Measurements from ENCODE around the gene P2RX3. TPM values are rescaled to one million over a fixed set of nuclear protein-coding genes. Genes with fewer than 3 reads are reported as not detected.
"Not testable (repeated sequence)": the region's sequence is repeated elsewhere in the genome, so short reads cannot be mapped to it uniquely, and the experiment has no call there.

The P2RX3 gene
- total RNA-seq, 2 donors from 2014 or later: not detected

- no peak for DNase-seq (ENCODE audit: low spot score in 2 of 2)
- Mint-ChIP-seq H3K36me3 (peaks cover 0 to 7% of the 10 kb centered on the region in 2 donors), H3K27ac (no peak overlapping the region), H3K9me3 (peaks cover 0 to 6% of the 10 kb centered on the region in 2 donors)
- no peak for ATAC-seq
Measured at GRCh38 chr11:57353446-57353845, 15.3 kb downstream of the P2RX3 start.

- Mint-ChIP-seq H3K27ac (no peak overlapping the region), H3K36me3 (peaks cover 0 to 7% of the 10 kb centered on the region in 2 donors)
- no peak for DNase-seq (ENCODE audit: low spot score in 2 of 2)
Measured at GRCh38 chr11:57353852-57354251, 15.7 kb downstream of the P2RX3 start.

GRCh38 chr11:57354699-57355098 is 16.5 kb downstream of the P2RX3 start:
- no peak for DNase-seq (ENCODE audit: low spot score in 2 of 2)
- H3K36me3 Mint-ChIP-seq: peaks cover 0 to 7% of the 10 kb centered on the region in 2 donors
- ATAC-seq: no peak
- H3K27ac Mint-ChIP-seq: no peak overlapping the region
- H3K9me3 Mint-ChIP-seq: peaks cover 0 to 6% of the 10 kb centered on the region in 2 donors

More at GRCh38 chr11:57353852-57354251, 15.7 kb downstream of the P2RX3 start:
- H3K9me3 Mint-ChIP-seq: peaks cover 0 to 6% of the 10 kb centered on the region in 2 donors
- ATAC-seq: no peak

GRCh38 chr11:57356268-57356667 is 18.1 kb downstream of the P2RX3 start:
- ATAC-seq: no peak
- DNase-seq (ENCODE audit: low spot score in 2 of 2): no peak
- Mint-ChIP-seq H3K27ac (no peak overlapping the region), H3K9me3 (peaks cover 0 to 5% of the 10 kb centered on the region in 2 donors), H3K36me3 (peaks cover 0 to 5% of the 10 kb centered on the region in 2 donors)

GRCh38 chr11:57357310-57357709 is 19.2 kb downstream of the P2RX3 start:
- H3K36me3 Mint-ChIP-seq: no peaks in the 10 kb centered on the region
- H3K27ac Mint-ChIP-seq: no peak overlapping the region
- H3K9me3 Mint-ChIP-seq: no peaks in the 10 kb centered on the region
- no peak for ATAC-seq
- no peak for DNase-seq (ENCODE audit: low spot score in 2 of 2)

- ATAC-seq: no peak
- no peak for DNase-seq (ENCODE audit: low spot score in 2 of 2)
- Mint-ChIP-seq H3K27ac (no peak overlapping the region), H3K9me3 (no peaks in the 10 kb centered on the region), H3K36me3 (no peaks in the 10 kb centered on the region)
Measured at GRCh38 chr11:57357856-57358255, 19.7 kb downstream of the P2RX3 start.

- no peak for DNase-seq (ENCODE audit: low spot score in 2 of 2)
- Mint-ChIP-seq H3K9me3 (no peaks in the 10 kb centered on the region), H3K27ac (no peak overlapping the region), H3K36me3 (no peaks in the 10 kb centered on the region)
- no peak for ATAC-seq
Measured at GRCh38 chr11:57358543-57358961, 20.4 kb downstream of the P2RX3 start.

- Mint-ChIP-seq H3K36me3 (no peaks in the 10 kb centered on the region), H3K27ac (no peak overlapping the region), H3K9me3 (no peaks in the 10 kb centered on the region)
- DNase-seq (ENCODE audit: low spot score in 2 of 2) (no peak), ATAC-seq (no peak)
Measured at GRCh38 chr11:57358991-57359390, 20.8 kb downstream of the P2RX3 start.

- Mint-ChIP-seq H3K36me3 (no peaks in the 10 kb centered on the region), H3K27ac (no peak overlapping the region)
- DNase-seq (ENCODE audit: low spot score in 2 of 2): no peak
Measured at GRCh38 chr11:57359396-57359795, 21.2 kb downstream of the P2RX3 start.

GRCh38 chr11:57359896-57360690 is 21.9 kb downstream of the P2RX3 start:
- no peaks in the 10 kb centered on the region for H3K36me3 Mint-ChIP-seq
- no peak for ATAC-seq
- H3K9me3 Mint-ChIP-seq: no peaks in the 10 kb centered on the region
- no peak for DNase-seq (ENCODE audit: low spot score in 2 of 2)
- no peak overlapping the region for H3K27ac Mint-ChIP-seq

More at GRCh38 chr11:57359396-57359795, 21.2 kb downstream of the P2RX3 start:
- ATAC-seq: no peak
- H3K9me3 Mint-ChIP-seq: no peaks in the 10 kb centered on the region

GRCh38 chr11:57360991-57361390 is 22.8 kb downstream of the P2RX3 start:
- H3K9me3 Mint-ChIP-seq: no peaks in the 10 kb centered on the region
- H3K27ac Mint-ChIP-seq: no peak overlapping the region
- no peak for ATAC-seq
- H3K36me3 Mint-ChIP-seq: no peaks in the 10 kb centered on the region
- no peak for DNase-seq (ENCODE audit: low spot score in 2 of 2)

GRCh38 chr11:57361420-57361819 is 23.3 kb downstream of the P2RX3 start:
- not testable (repeated sequence) for H3K36me3 Mint-ChIP-seq; H3K9me3 Mint-ChIP-seq; DNase-seq (ENCODE audit: low spot score in 2 of 2); H3K27ac Mint-ChIP-seq; ATAC-seq

- Mint-ChIP-seq H3K27ac (no peak overlapping the region), H3K36me3 (no peaks in the 10 kb centered on the region), H3K9me3 (no peaks in the 10 kb centered on the region)
- DNase-seq (ENCODE audit: low spot score in 2 of 2) (no peak), ATAC-seq (no peak)
Measured at GRCh38 chr11:57361926-57362325, 23.8 kb downstream of the P2RX3 start.

GRCh38 chr11:57363131-57364080 is 25.3 kb downstream of the P2RX3 start:
- no peaks in the 10 kb centered on the region for H3K36me3 Mint-ChIP-seq
- ATAC-seq: no peak

GRCh38 chr11:57364851-57365660 is 26.9 kb downstream of the P2RX3 start:
- DNase-seq (ENCODE audit: low spot score in 2 of 2) (no peak), ATAC-seq (no peak)
- H3K27ac Mint-ChIP-seq: no peak overlapping the region
- H3K36me3 Mint-ChIP-seq: no peaks in the 10 kb centered on the region
- no peaks in the 10 kb centered on the region for H3K9me3 Mint-ChIP-seq

More at GRCh38 chr11:57363131-57364080, 25.3 kb downstream of the P2RX3 start:
- Mint-ChIP-seq H3K9me3 (no peaks in the 10 kb centered on the region), H3K27ac (no peak overlapping the region)
- no peak for DNase-seq (ENCODE audit: low spot score in 2 of 2)

- Mint-ChIP-seq H3K36me3 (no peaks in the 10 kb centered on the region), H3K27ac (no peak overlapping the region), H3K9me3 (no peaks in the 10 kb centered on the region)
- no peak for ATAC-seq
- DNase-seq (ENCODE audit: low spot score in 2 of 2): no peak
Measured at GRCh38 chr11:57368106-57368844, 30.1 kb downstream of the P2RX3 start.

All from activated naive CD4-positive, alpha-beta T cell treated with anti-CD3 and anti-CD28 coated beads, Interleukin-2, amount 50 U/mL, for 72 hours (primary cell).